HG03432 (cell line): ENCODE measurements around the gene TGFBRAP1.
A peak's percentile ranks its signal among the peaks of the same experiment; 100 is the strongest.
"Not testable (repeated sequence)": the region's sequence is repeated elsewhere in the genome, so short reads cannot be mapped to it uniquely, and the experiment has no call there.

ENCODE experiments used
- ATAC-seq: cut with Tn5 transposase; IDR thresholded peaks from one replicate; pipeline ENCODE4 v1.9.1; 2021; ENCODE audit warnings: mild to moderate bottlenecking, moderate library complexity; ENCODE audit not compliant: unreplicated experiment

Gene TGFBRAP1

GRCh38 chr2:105357122-105357521 is 27.6 kb upstream of the TGFBRAP1 start:
- ATAC-seq: no peak

DNA sequence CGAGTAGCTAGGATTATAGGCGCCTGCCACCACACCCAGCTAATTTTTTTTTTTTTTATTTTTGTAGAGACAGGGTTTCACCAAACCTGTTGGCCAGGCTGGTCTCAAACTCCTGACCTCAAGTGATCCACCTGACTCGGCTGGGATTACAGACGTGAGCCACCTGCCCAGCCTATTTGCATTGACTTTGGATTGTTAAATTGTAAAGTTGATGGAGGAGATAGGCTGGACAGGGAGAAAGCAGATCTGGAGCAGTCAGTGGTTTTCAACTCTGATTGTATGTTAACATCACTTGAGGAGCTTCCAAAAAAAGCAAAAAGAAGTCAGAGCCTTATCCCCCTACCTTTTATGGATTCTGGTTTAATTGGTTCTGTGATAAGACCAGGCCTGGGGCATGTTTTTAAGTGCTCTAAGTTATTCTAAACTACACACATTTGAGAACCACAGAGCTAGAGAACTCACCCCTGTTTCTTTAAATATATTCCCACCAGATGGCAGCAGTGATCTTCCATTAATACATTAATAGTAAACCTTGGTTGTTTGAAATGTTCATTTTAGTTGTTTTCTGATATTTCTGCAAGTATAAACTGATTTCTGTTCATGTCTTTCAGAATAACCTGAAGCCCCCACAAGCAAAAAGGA is 15.3 kb upstream of the TGFBRAP1 start:
- no peak for ATAC-seq

GRCh38 chr2:105339414-105339813 is 9.9 kb upstream of the TGFBRAP1 start:
- ATAC-seq: no peak

DNA sequence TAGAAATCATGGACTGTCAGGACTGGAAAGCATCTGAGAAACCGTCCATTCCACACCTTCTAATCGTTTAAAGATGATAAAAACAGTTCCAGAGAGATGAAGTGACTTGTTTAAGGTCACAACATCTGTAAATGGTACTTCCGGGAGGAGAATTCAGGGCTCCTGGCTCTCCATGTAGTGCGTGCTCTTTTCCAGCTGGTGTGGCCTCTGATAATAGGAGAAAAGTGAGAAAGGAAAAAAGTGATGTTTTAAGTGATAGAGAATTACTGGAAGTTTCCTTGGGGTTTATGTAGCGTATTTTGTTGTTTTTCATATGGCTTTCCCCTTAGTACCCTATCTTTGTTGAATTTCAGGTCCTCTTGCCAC is 8.5 kb upstream of the TGFBRAP1 start:
- no peak for ATAC-seq

DNA sequence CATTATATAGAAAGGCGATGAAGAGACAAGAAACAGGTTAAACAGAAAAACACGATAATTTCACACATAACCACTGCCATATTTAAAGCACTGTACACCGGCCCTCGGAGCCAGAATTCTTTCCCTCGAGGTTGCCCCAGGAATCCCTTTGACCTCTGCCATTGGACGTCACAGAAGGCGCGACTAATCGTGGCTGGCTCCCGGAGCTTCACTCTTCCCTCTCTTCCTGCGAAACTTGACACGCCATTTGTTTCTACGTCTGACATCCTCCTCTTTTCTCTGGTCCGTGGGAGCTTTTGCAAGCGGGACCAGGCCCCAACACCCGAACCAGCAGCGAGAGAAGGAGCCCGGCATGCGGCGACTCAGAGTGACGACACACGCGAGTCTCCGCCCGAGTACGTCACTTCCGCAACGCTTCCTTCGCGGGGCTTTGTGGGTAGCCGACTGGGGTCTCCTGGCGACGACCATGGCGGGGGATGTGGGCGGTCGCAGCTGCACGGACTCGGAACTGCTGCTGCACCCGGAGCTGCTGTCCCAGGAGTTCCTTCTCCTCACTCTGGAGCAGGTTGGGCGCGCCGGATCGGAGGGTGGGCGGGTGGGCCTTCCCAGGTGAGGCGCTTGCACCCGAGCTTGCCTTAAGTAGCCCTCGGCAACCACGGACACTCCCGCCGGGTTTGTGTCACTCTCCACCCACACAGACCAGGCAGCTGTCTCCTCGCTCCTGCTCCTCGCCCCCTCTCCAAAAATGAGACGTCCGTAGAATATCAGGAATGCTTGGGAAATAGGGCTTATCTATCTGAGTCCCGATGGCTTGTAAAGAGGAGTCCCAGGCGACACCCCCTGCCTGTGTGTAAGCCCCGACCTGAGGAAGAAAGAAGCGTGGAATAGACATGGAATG is 7.8 kb upstream of the TGFBRAP1 start, which contains the start of gene C2orf49:
Gene C2orf49 (plus strand): TSS at position 419 of the 898 bp plus-strand sequence. CDS start 48 bp downstream, at position 467.
- peak; percentile 97 for ATAC-seq

GRCh38 chr2:105336786-105337121 is 7.2 kb upstream of the TGFBRAP1 start:
- no peak for ATAC-seq

- ATAC-seq: no peak
These were observed 5.9 kb upstream of the TGFBRAP1 start for GRCh38 chr2:105335469-105335868.

DNA sequence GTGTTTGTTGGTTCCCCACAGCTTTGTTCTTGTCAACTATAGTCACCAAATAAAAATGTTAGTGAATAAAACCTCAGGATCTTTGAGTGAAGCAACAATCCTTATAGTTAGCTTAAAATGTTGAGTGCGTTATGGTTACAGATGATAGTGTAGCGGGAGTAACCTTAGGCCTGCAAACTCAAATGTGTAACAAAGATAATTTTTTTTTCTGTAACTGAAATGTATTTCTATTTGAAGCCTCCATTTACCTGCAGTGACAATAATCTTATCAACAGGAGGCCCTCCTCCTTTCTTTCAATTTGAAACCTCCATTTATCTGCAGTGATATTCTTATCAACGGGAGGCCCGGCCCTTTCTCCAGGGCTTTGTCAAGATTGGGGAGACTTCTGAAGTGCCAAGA is 4.7 kb upstream of the TGFBRAP1 start:
- no peak for ATAC-seq

- no peak for ATAC-seq
These were observed 1.3 kb upstream of the TGFBRAP1 start for GRCh38 chr2:105330681-105331375.

DNA sequence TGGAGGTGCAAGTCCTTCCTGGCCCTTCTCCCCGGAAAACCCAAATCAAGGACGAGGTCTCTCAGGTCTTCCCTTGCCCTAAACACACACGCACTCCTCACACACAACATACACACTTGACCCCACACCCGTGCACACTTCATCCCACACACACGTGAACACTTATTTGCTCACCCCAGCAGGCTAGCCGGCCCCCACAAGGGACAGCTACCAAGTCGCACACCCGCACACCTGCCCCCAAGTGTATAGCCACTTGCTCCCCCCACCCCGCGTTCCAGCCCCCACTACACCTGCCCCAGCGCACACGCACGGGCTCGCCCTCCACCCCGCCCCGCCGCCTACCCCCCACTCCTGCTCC is 359 bp downstream of the TGFBRAP1 start:
- ATAC-seq: no peak

DNA sequence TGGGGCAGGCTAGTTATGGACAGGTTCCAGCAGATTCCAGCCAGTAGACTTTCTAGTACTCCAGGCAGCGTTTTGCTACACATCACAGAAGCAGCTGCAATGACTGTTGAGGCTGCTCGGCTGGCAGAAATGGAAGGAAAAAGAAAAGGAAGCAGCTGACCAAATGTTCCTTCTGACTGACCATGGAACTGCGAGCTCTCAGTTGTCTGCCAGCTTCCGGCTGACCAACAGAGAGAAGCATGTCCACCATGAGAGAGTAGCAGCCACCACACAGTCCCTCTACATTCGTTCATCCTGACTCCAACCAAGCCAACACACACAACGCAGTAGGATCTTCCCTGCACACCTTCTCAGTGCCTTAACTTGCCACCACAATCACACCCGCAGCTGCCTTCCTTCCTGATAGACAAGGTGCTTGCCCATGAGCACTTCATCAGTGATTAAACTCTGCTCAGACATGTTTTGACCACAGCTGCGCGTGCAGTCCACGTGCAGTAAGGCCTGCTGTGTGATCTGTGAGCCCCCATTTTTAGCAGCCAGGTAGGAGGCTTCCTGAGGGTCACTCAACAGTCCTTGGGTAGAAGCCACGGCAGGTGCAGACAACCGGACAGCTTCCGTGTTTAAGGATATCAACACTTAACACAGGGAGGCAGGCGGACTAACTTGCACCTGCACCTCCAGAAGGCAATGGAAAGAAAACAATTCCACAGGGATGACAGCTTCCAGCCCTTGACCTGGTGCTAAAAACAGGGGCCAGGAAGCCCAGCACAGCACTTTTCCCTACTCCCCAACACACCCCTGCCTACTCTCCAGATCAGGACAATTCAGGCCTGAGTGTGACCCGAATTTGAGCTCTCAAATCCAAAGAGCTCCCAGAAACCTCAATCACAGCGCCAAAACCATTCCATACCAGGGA is 996 bp downstream of the TGFBRAP1 start:
- peak; percentile 28 for ATAC-seq

DNA sequence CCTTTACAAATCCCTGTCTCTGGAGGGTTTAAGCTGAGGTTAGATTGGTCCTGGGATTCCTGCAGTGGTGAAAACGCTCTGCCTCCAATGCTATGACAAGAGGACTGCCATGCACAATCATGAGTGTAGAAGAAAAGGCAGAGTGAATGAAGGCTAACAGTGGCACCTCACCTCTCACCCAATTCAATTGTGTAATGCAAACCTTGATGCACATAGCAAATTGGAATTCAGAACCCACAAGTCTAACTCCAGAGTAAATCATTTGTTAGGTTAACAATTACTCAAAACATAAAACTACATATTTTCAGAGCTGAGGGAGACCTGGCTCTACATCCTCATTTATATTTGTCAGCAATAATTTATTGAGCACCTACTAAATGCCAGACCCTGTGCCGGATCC is 1.8 kb downstream of the TGFBRAP1 start:
- no peak for ATAC-seq

- not testable (repeated sequence) for ATAC-seq
These were observed 2.3 kb downstream of the TGFBRAP1 start for GRCh38 chr2:105327271-105327670.

- no peak for ATAC-seq
These were observed 4.1 kb downstream of the TGFBRAP1 start for GRCh38 chr2:105325389-105325963.

DNA sequence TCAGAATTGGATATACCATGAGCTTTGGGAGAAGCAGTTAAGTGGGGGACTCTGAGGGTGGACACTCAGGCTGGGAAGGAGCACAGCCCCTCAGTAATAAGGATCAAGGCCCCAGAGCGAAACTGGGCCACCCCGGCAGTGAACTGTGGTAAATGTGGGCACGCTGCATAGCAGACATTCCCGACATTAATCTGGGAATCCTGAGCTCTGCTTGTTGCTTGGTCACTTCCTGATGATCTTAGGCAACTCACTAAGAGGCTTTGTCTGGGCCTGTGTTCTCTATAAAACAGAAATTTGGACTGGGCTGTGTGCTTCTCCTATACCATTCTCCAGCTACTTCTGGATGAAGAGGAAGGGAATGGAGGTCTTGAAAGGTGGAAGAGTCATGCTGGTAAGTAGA is 4.8 kb downstream of the TGFBRAP1 start:
- ATAC-seq: no peak

- no peak for ATAC-seq
These were observed 5.4 kb downstream of the TGFBRAP1 start for GRCh38 chr2:105324101-105324500.

- no peak for ATAC-seq
These were observed 6.4 kb downstream of the TGFBRAP1 start for GRCh38 chr2:105323111-105323510.

DNA sequence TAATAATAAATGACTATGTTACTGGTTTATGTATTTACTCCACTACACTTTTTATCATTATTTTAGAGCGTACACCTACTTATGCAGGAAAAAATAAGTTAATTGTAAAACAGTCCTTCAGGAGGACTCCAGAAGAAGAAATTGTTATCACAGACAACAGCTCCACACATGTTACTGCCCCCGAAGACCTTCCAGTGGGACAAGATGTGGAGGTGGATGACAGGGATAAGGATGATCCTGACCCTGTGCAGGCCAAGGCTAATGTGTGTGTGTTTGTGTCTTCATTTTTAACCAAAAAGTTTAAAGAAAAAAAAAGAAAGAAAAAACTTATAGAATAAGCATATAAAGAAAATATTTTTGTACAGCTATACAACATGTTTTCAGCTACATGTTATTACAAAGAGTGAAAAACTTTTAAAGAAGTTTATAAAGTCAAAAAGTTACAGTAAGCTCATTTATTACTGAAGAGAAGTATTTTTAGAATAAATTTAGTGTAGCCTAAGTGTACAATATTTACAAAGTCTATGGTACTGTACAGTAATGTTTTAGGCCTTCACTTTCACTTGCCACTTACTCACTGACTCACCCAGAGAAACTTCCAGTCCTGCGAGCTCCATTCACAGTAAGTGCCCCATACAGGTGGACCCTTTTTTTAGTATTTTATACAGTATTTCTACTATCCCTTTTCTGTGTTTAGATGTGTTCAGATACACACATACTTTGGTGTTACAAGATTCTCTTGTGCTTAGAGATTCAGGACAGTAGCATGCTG is 7.5 kb downstream of the TGFBRAP1 start:
- ATAC-seq: peak; percentile 51

DNA sequence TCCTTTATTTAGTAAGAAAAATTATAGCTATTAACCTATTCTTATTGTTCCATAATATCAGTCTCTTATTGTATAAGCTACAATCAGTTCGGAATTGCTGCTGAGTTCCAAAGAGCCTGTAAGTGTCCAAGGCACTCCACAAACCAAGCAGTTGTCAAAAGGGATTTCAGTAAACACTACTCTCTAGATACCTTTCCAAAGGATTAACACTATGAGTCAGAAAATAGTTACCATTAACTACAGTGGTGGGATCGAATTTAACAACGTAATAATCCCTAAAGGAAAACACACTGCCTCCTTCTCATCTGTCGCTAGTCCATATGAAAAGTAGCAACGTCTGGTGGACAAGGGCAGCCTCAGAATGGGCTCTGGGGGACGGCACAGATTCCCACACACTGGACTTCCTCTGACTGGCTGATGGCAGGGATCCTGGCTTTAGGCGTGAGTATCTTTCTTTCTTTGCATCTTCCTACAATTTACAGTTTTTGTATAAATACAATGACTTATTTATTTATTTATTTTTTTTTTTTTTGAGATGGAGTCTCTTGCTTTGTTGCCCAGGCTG is 8.8 kb downstream of the TGFBRAP1 start:
- no peak for ATAC-seq
